Fibroblast of lung (primary cell): ENCODE data around the gene DPYSL4. TPM values are rescaled to one million over a fixed set of nuclear protein-coding genes. Genes with fewer than 3 reads are reported as not detected.

Source experiments
- DNase-seq, 2 donors: peaks; one replicate each; pipeline versions ENCODE4 v3.0.0 to v3.0.0-alpha.2; 2010; ENCODE audit warnings: low read depth in 2 of 2
- H2AFZ ChIP-seq: 2 replicates; pipeline ENCODE4 v1.5.1; 2012; ENCODE audit warnings: low read length, control low read depth, inconsistent platforms
- H3K27ac ChIP-seq: 2 replicates; pipeline ENCODE4 v1.5.1; 2011; ENCODE audit warnings: low read length, control low read depth; ENCODE audit not compliant: insufficient read depth
- H3K27me3 ChIP-seq: 2 replicates; pipeline ENCODE4 v1.5.1; 2011; ENCODE audit warnings: mild to moderate bottlenecking, low read length; ENCODE audit not compliant: control insufficient read depth, insufficient read depth
- H3K36me3 ChIP-seq: 2 replicates; pipeline ENCODE4 v1.5.1; 2011; ENCODE audit warnings: low read length; ENCODE audit not compliant: control insufficient read depth, insufficient read depth
- H3K4me1 ChIP-seq: 2 replicates; pipeline ENCODE4 v1.5.1; 2011; ENCODE audit warnings: low read length; ENCODE audit not compliant: control insufficient read depth, insufficient read depth; ENCODE audit errors: extremely low read depth
- H3K4me2 ChIP-seq: 2 replicates; pipeline ENCODE4 v1.5.1; 2011; ENCODE audit warnings: low read length, control low read depth; ENCODE audit not compliant: insufficient read depth; ENCODE audit errors: extremely low read depth
- H3K4me3 ChIP-seq, 4 experiments: fragments of 200-600 bp in 1 of 4; sonication (generic) in 1 of 4; replicated peaks in 1 of 4; 2 replicates each; pipeline ENCODE4 v1.5.1; 2011 to 2016; ENCODE audit warnings: low read length in 4 of 4, low read depth in 3 of 4, mild to moderate bottlenecking in 3 of 4, control low read depth in 2 of 4, inconsistent platforms in 1 of 4, mixed read lengths in 1 of 4; ENCODE audit not compliant: insufficient read depth in 1 of 4; ENCODE audit errors: control extremely low read depth in 1 of 4
- H3K79me2 ChIP-seq: 2 replicates; pipeline ENCODE4 v1.5.1; 2012; ENCODE audit warnings: mild to moderate bottlenecking, low read length, inconsistent platforms; ENCODE audit not compliant: control insufficient read depth, insufficient read depth
- H3K9ac ChIP-seq: 2 replicates; pipeline ENCODE4 v1.5.1; 2011; ENCODE audit warnings: mild to moderate bottlenecking, low read length, control low read depth; ENCODE audit not compliant: insufficient read depth
- H3K9me3 ChIP-seq: 2 replicates; pipeline ENCODE4 v1.5.1; 2012; ENCODE audit warnings: low read depth, low read length; ENCODE audit not compliant: control insufficient read depth, insufficient read depth
- H4K20me1 ChIP-seq: 2 replicates; pipeline ENCODE4 v1.5.1; 2011; ENCODE audit warnings: low read length; ENCODE audit not compliant: control insufficient read depth, insufficient read depth; ENCODE audit errors: extremely low read depth
- CTCF ChIP-seq, 2 donors: IDR thresholded peaks in 1 of 2; conservative IDR thresholded peaks in 1 of 2; 1 replicate in 1 of 2; 2 replicates in 1 of 2; pipeline ENCODE4 v1.5.1; 2011 to 2012; ENCODE audit warnings: low read length in 2 of 2, control low read depth in 1 of 2, inconsistent platforms in 1 of 2, low read depth in 1 of 2, mild to moderate bottlenecking in 1 of 2
- EZH2 ChIP-seq: IDR thresholded peaks from 2 replicates; pipeline ENCODE4 v1.5.1; 2012; ENCODE audit warnings: low read length, control low read depth, mild to moderate bottlenecking; ENCODE audit errors: missing control alignments
- polyA plus RNA-seq, 2 donors: library from polyadenylated mRNA; depleted of rRNA in 1 of 2; stranded (reverse) in 1 of 2; unstranded in 1 of 2; fragments of >200 nt; gene quantifications; 2 replicates each; pipeline ENCODE4 v1.2.1, GENCODE V29; 2011 to 2012; ENCODE audit warnings: missing spikeins in 1 of 2
- total RNA-seq: library from RNA; depleted of rRNA; stranded (reverse); fragments of >200 nt; gene quantifications from 2 replicates; pipeline ENCODE4 v1.2.1, GENCODE V29; 2014

The DPYSL4 gene
- total and polyA plus RNA-seq, 2 donors (not counting 1 experiment from before 2014, with no cell fraction given): 0.83 to 1.4 TPM

- no peak overlapping the region for H2AFZ ChIP-seq
- H3K4me2 ChIP-seq: no peak overlapping the region
- no peak overlapping the region for H3K9ac ChIP-seq
- no peak for DNase-seq
- H3K4me3 ChIP-seq: no peak overlapping the region
- H3K9me3 ChIP-seq: no peaks in the 10 kb centered on the region
- TF ChIP-seq EZH2 (no peak), CTCF (conservative IDR thresholded peaks at IDR 0.05 in 1 of 2, IDR thresholded peaks at IDR 0.05 in 1 of 2; ENCODE audit: low read depth in 1 of 2, low read length in 2 of 2) (no peak)
- no peaks in the 10 kb centered on the region for H3K4me1 ChIP-seq
- no peaks in the 10 kb centered on the region for H3K79me2 ChIP-seq
- no peak overlapping the region for H3K27ac ChIP-seq
- H3K27me3 ChIP-seq: no peaks in the 10 kb centered on the region
- no peaks in the 10 kb centered on the region for H4K20me1 ChIP-seq
- H3K36me3 ChIP-seq: no peaks in the 10 kb centered on the region
Observed at GRCh38 chr10:132145002-132145401, 41.7 kb upstream of the DPYSL4 start.

- Histone ChIP-seq H2AFZ (no peak overlapping the region), H3K4me2 (no peak overlapping the region), H3K27me3 (no peaks in the 10 kb centered on the region), H3K4me1 (no peaks in the 10 kb centered on the region), H3K4me3 (no peak overlapping the region), H3K9ac (no peak overlapping the region), H4K20me1 (no peaks in the 10 kb centered on the region), H3K79me2 (no peaks in the 10 kb centered on the region), H3K27ac (no peak overlapping the region), H3K9me3 (no peaks in the 10 kb centered on the region), H3K36me3 (no peaks in the 10 kb centered on the region)
- no peak for DNase-seq
- TF ChIP-seq EZH2 (no peak), CTCF (conservative IDR thresholded peaks at IDR 0.05 in 1 of 2, IDR thresholded peaks at IDR 0.05 in 1 of 2; ENCODE audit: low read depth in 1 of 2, low read length in 2 of 2) (no peak)
Observed at GRCh38 chr10:132145521-132146185, 41.1 kb upstream of the DPYSL4 start.

GRCh38 chr10:132146271-132146671, 40.5 kb upstream of the DPYSL4 start:
- H3K9me3 ChIP-seq: no peaks in the 10 kb centered on the region
- no peaks in the 10 kb centered on the region for H3K36me3 ChIP-seq
- H3K4me3 ChIP-seq: no peak overlapping the region
- H3K4me2 ChIP-seq: no peak overlapping the region
- H3K27me3 ChIP-seq: no peaks in the 10 kb centered on the region
- H3K79me2 ChIP-seq: no peaks in the 10 kb centered on the region
- TF ChIP-seq EZH2 (no peak), CTCF (conservative IDR thresholded peaks at IDR 0.05 in 1 of 2, IDR thresholded peaks at IDR 0.05 in 1 of 2; ENCODE audit: low read depth in 1 of 2, low read length in 2 of 2) (no peak)
- no peak overlapping the region for H3K9ac ChIP-seq
- H4K20me1 ChIP-seq: no peaks in the 10 kb centered on the region
- H3K27ac ChIP-seq: no peak overlapping the region
- DNase-seq: no peak
- H3K4me1 ChIP-seq: no peaks in the 10 kb centered on the region
- no peak overlapping the region for H2AFZ ChIP-seq
